HepG2 (cell line): ENCODE results near the gene RILP. TPM values are rescaled to one million over a fixed set of nuclear protein-coding genes. Genes with fewer than 3 reads are reported as not detected.

Experiments used
- ADNP ChIP-seq: sonication (generic); formaldehyde crosslinking; IDR thresholded peaks from 2 replicates; pipeline ENCODE4 v1.4.0; 2020; ENCODE audit warnings: missing genetic modification reagents
- EZH2 ChIP-seq: conservative IDR thresholded peaks from 2 replicates; pipeline ENCODE4 v1.6.1; 2012; ENCODE audit warnings: mild to moderate bottlenecking, low read depth, low read length, moderate library complexity
- HMGA1 ChIP-seq: sonication (generic); formaldehyde crosslinking; conservative IDR thresholded peaks from 2 replicates; pipeline ENCODE4 v1.4.0; 2020; ENCODE audit warnings: missing genetic modification reagents
- ISL2 ChIP-seq: sonication (generic); formaldehyde crosslinking; IDR thresholded peaks from 2 replicates; pipeline ENCODE4 v1.5.0; 2020; ENCODE audit warnings: missing genetic modification reagents
- KDM6A ChIP-seq: IDR thresholded peaks from 2 replicates; pipeline ENCODE4 v1.6.1; 2016; ENCODE audit warnings: low read depth
- KLF16 ChIP-seq, 2 experiments: sonication (generic) in 1 of 2; formaldehyde crosslinking in 1 of 2; IDR thresholded peaks; 2 replicates each; pipeline versions ENCODE4 v1.6.1 to v1.8.0; 2016 to 2023; ENCODE audit warnings: missing genetic modification reagents in 2 of 2, missing compliant biosample characterization in 1 of 2
- LCORL ChIP-seq, 2 experiments: fragments of 450-650 bp in 1 of 2; sonication (generic) in 1 of 2; formaldehyde crosslinking in 1 of 2; IDR thresholded peaks; 2 replicates each; pipeline versions ENCODE4 v1.5.0 to v1.6.1; 2017 to 2020; ENCODE audit warnings: antibody characterized with exemption in 1 of 2, missing genetic modification reagents in 1 of 2
- MBNL3 ChIP-seq: fragments of 250-450 bp; sonication (Bioruptor Pico); conservative IDR thresholded peaks from 2 replicates; pipeline ENCODE4 v1.8.0; 2022; ENCODE audit warnings: mild to moderate bottlenecking, inconsistent platforms
- MED1 ChIP-seq: sonication (generic); formaldehyde crosslinking; IDR thresholded peaks from 2 replicates; pipeline ENCODE4 v1.4.0; 2020; ENCODE audit warnings: missing genetic modification reagents
- PCBP2 ChIP-seq: fragments of 200-400 bp; formaldehyde crosslinking; optimal IDR thresholded peaks from 2 replicates; pipeline ENCODE3; 2018; ENCODE audit warnings: low read length, low read depth; ENCODE audit not compliant: poor library complexity, severe bottlenecking
- TBX2 ChIP-seq: sonication (generic); formaldehyde crosslinking; IDR thresholded peaks from 2 replicates; pipeline ENCODE4 v1.5.0; 2020; ENCODE audit warnings: missing genetic modification reagents, mild to moderate bottlenecking, borderline replicate concordance
- ZNF251 ChIP-seq: sonication (generic); formaldehyde crosslinking; IDR thresholded peaks from 2 replicates; pipeline ENCODE4 v1.9.0; 2021; ENCODE audit warnings: mild to moderate bottlenecking, missing genetic modification reagents
- ZNF3 ChIP-seq: IDR thresholded peaks from 2 replicates; pipeline ENCODE4 v1.7.0; 2017; ENCODE audit warnings: inconsistent platforms
- ZNF383 ChIP-seq: sonication (generic); formaldehyde crosslinking; IDR thresholded peaks from 2 replicates; pipeline ENCODE4 v1.4.0; 2020; ENCODE audit warnings: missing genetic modification reagents, mild to moderate bottlenecking, borderline replicate concordance
- ZNF720 ChIP-seq: sonication (generic); formaldehyde crosslinking; IDR thresholded peaks from 2 replicates; pipeline ENCODE4 v1.4.0; 2020; ENCODE audit warnings: missing genetic modification reagents
- ZNF792 ChIP-seq: IDR thresholded peaks from 2 replicates; pipeline ENCODE4 v1.6.1; 2016
- ZSCAN21 ChIP-seq: sonication (generic); formaldehyde crosslinking; IDR thresholded peaks from 2 replicates; pipeline ENCODE4 v1.8.0; 2022; ENCODE audit warnings: mild to moderate bottlenecking, missing genetic modification reagents, moderate library complexity, borderline replicate concordance
- ZSCAN22 ChIP-seq: sonication (generic); formaldehyde crosslinking; IDR thresholded peaks from 2 replicates; pipeline ENCODE4 v1.4.0; 2020; ENCODE audit warnings: mild to moderate bottlenecking, missing genetic modification reagents
- polyA plus RNA-seq, 8 experiments: library from polyadenylated mRNA; depleted of rRNA in 3 of 8; stranded (reverse) in 7 of 8; unstranded in 1 of 8; fragments of >200 nt; fragmentation: Illumina TruSeq in 4 of 8; extraction: Trizol in 4 of 8; gene quantifications; 2 replicates each; pipeline versions ENCODE4 v1.2.1 to v1.2.3, GENCODE V29; 2011 to 2016; ENCODE audit warnings: low read depth in 4 of 8, missing spikeins in 1 of 8, mixed read lengths in 1 of 8; ENCODE audit not compliant: insufficient read depth in 1 of 8
- total RNA-seq, 5 experiments: library from RNA; depleted of rRNA; stranded (reverse); fragments of >200 nt; fragmentation: Illumina TruSeq; extraction: Trizol; gene quantifications; 2 replicates each; pipeline ENCODE4 v1.2.3, GENCODE V29; 2016; ENCODE audit warnings: low read depth in 1 of 5
- TF ChIP-seq, protein P1 (sequence below): sonication (generic); formaldehyde crosslinking; IDR thresholded peaks from 2 replicates; pipeline ENCODE4 v1.8.0; 2022; ENCODE audit warnings: mild to moderate bottlenecking, missing genetic modification reagents
- TF ChIP-seq, protein P2 (sequence below): IDR thresholded peaks from 2 replicates; pipeline ENCODE4 v1.6.1; 2016
- TF ChIP-seq, protein P3 (sequence below): sonication (generic); formaldehyde crosslinking; IDR thresholded peaks from 2 replicates; pipeline ENCODE4 v1.8.1; 2023; ENCODE audit warnings: mild to moderate bottlenecking, moderate library complexity, missing genetic modification reagents
- TF ChIP-seq, protein P4 (sequence below): sonication (generic); formaldehyde crosslinking; IDR thresholded peaks from 2 replicates; pipeline ENCODE4 v1.9.0; 2021; ENCODE audit warnings: missing genetic modification reagents, borderline replicate concordance
- TF ChIP-seq, protein P5 (sequence below): sonication (generic); formaldehyde crosslinking; IDR thresholded peaks from 2 replicates; pipeline ENCODE4 v1.4.0; 2020; ENCODE audit warnings: missing genetic modification reagents

Gene RILP
- total and polyA plus RNA-seq, 2 of the 13 experiments (the other 11 are each of a cell fraction or from before 2014, with no cell fraction given), result 6.6 to 8.1 TPM

DNA sequence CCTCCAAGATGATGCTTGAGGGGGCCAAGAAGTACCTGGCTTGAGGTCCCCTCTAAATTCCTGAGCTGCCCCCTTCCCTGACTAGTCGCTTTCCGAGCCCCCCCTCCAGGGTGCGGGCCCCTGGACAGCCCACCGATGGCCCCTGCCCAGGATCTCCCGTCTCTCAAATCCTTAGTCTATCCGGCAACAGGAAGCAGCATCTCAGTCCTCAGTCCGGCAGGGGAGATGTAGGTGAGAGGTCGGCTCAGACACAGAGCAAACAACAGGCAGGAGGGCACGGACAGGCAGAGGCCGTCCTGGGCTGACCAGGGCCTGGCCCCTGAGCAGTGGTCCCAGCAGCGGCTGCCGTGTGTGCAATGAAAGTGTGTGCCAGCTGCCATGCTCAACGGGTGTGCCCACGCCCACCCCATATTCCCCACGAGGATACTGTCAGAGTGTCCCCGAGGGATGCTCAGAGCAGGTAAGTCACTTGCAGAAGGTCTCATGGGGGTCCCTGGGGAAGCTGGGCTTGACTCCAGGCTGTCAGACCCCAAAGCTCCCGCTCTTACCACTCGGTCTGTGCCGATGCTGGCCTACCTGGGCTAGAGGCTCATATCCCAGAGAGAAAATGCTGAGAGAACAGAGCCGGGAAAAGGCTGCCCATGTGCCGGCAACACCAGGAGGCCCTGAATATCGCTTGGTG, 28.3 kb downstream of the RILP start (continued):
- TF ChIP-seq ISL2 (CRISPR knock-in tag), result no peak
- no peak for TF ChIP-seq TBX2 (CRISPR knock-in tag)
- TF ChIP-seq, protein P1, sequence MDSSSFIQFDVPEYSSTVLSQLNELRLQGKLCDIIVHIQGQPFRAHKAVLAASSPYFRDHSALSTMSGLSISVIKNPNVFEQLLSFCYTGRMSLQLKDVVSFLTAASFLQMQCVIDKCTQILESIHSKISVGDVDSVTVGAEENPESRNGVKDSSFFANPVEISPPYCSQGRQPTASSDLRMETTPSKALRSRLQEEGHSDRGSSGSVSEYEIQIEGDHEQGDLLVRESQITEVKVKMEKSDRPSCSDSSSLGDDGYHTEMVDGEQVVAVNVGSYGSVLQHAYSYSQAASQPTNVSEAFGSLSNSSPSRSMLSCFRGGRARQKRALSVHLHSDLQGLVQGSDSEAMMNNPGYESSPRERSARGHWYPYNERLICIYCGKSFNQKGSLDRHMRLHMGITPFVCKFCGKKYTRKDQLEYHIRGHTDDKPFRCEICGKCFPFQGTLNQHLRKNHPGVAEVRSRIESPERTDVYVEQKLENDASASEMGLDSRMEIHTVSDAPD (CRISPR knock-in tag), result no peak
- TF ChIP-seq KLF16 (CRISPR knock-in tag; IDR thresholded peaks at IDR 0.05), result no peak
- no peak for TF ChIP-seq ZSCAN21 (CRISPR knock-in tag)
- TF ChIP-seq ZNF3 (CRISPR knock-in tag), result no peak
- TF ChIP-seq, protein P2, sequence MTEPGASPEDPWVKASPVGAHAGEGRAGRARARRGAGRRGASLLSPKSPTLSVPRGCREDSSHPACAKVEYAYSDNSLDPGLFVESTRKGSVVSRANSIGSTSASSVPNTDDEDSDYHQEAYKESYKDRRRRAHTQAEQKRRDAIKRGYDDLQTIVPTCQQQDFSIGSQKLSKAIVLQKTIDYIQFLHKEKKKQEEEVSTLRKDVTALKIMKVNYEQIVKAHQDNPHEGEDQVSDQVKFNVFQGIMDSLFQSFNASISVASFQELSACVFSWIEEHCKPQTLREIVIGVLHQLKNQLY (CRISPR knock-in tag), result 0 out of 2 replicates have a peak, but pooled peaks have one; percentile 28
- no peak for TF ChIP-seq ZNF720 (CRISPR knock-in tag)
- TF ChIP-seq, protein P3, sequence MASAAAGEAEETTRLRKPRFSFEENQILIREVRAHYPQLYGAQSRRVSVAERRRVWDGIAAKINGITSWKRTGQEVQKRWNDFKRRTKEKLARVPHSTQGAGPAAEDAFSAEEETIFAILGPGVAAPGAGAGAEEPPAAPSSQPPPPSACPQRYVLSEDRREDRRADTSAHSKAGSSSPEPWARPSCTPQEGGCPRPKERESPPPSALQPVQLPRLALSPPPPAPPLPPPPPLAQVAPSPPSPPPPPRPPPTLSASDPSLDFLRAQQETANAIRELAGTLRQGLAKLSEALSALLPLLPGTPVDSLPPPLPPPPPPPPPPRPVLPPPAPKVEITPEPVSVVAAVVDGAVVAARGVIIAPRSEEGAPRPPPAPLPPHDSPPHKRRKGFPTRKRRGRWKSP (CRISPR knock-in tag), result no peak; the same call in 1 of the 2 replicates
- TF ChIP-seq LCORL (IDR thresholded peaks at IDR 0.05), result no peak
- TF ChIP-seq LCORL (CRISPR knock-in tag; IDR thresholded peaks at IDR 0.05), result peak; percentile 75; the same call in 1 of the 2 replicates
- no peak for TF ChIP-seq HMGA1
- peak; percentile 91 for TF ChIP-seq MED1 (CRISPR knock-in tag)
- TF ChIP-seq KDM6A (CRISPR knock-in tag), result no peak
- no peak for TF ChIP-seq ZNF792
- TF ChIP-seq ZNF251 (CRISPR knock-in tag), result no peak
- no peak for TF ChIP-seq PCBP2
- no peak for TF ChIP-seq EZH2
- no peak for TF ChIP-seq ADNP (CRISPR knock-in tag)
- TF ChIP-seq, protein P4, sequence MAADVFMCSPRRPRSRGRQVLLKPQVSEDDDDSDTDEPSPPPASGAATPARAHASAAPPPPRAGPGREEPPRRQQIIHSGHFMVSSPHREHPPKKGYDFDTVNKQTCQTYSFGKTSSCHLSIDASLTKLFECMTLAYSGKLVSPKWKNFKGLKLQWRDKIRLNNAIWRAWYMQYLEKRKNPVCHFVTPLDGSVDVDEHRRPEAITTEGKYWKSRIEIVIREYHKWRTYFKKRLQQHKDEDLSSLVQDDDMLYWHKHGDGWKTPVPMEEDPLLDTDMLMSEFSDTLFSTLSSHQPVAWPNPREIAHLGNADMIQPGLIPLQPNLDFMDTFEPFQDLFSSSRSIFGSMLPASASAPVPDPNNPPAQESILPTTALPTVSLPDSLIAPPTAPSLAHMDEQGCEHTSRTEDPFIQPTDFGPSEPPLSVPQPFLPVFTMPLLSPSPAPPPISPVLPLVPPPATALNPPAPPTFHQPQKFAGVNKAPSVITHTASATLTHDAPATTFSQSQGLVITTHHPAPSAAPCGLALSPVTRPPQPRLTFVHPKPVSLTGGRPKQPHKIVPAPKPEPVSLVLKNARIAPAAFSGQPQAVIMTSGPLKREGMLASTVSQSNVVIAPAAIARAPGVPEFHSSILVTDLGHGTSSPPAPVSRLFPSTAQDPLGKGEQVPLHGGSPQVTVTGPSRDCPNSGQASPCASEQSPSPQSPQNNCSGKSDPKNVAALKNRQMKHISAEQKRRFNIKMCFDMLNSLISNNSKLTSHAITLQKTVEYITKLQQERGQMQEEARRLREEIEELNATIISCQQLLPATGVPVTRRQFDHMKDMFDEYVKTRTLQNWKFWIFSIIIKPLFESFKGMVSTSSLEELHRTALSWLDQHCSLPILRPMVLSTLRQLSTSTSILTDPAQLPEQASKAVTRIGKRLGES, result no peak
- no peak for TF ChIP-seq ZSCAN22 (CRISPR knock-in tag)
- TF ChIP-seq, protein P5, sequence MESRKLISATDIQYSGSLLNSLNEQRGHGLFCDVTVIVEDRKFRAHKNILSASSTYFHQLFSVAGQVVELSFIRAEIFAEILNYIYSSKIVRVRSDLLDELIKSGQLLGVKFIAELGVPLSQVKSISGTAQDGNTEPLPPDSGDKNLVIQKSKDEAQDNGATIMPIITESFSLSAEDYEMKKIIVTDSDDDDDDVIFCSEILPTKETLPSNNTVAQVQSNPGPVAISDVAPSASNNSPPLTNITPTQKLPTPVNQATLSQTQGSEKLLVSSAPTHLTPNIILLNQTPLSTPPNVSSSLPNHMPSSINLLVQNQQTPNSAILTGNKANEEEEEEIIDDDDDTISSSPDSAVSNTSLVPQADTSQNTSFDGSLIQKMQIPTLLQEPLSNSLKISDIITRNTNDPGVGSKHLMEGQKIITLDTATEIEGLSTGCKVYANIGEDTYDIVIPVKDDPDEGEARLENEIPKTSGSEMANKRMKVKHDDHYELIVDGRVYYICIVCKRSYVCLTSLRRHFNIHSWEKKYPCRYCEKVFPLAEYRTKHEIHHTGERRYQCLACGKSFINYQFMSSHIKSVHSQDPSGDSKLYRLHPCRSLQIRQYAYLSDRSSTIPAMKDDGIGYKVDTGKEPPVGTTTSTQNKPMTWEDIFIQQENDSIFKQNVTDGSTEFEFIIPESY, result no peak
- TF ChIP-seq ZNF383 (CRISPR knock-in tag), result no peak
- no peak for TF ChIP-seq MBNL3 (CRISPR knock-in tag)
